Mesodermal cell (in vitro differentiated cells): ENCODE data around the gene SOWAHA.

ENCODE experiments used
- H3K27ac ChIP-seq: 2 replicates; pipeline ENCODE4 v1.7.0; 2013; ENCODE audit warnings: mild to moderate bottlenecking, low read depth, low read length, moderate library complexity; ENCODE audit not compliant: severe bottlenecking
- H3K36me3 ChIP-seq: 2 replicates; pipeline ENCODE4 v1.7.1; 2013; ENCODE audit warnings: mild to moderate bottlenecking, low read length, moderate library complexity; ENCODE audit not compliant: control insufficient read depth, insufficient read depth
- H3K4me1 ChIP-seq: one replicate; pipeline ENCODE4 v1.7.1; 2013; ENCODE audit warnings: mild to moderate bottlenecking, low read length; ENCODE audit not compliant: insufficient read depth, control insufficient read depth, poor library complexity, severe bottlenecking
- H3K4me3 ChIP-seq: 2 replicates; pipeline ENCODE4 v1.7.0; 2013; ENCODE audit warnings: low read length, control low read depth, mild to moderate bottlenecking; ENCODE audit not compliant: insufficient read depth, poor library complexity, severe bottlenecking; ENCODE audit errors: extremely low read depth
- H3K9me3 ChIP-seq: 2 replicates; pipeline ENCODE4 v1.7.1; 2013; ENCODE audit warnings: mild to moderate bottlenecking, low read length, moderate library complexity; ENCODE audit not compliant: control insufficient read depth
- WGBS, 2 experiments: methylation state at CpG; one replicate each; pipeline ENCODE4 v1.1.5; 2013; ENCODE audit warnings: missing lambda C conversion rate in 2 of 2; ENCODE audit not compliant: insufficient coverage in 2 of 2; 5-methylcytosine and 5-hydroxymethylcytosine counted together

The SOWAHA gene

DNA sequence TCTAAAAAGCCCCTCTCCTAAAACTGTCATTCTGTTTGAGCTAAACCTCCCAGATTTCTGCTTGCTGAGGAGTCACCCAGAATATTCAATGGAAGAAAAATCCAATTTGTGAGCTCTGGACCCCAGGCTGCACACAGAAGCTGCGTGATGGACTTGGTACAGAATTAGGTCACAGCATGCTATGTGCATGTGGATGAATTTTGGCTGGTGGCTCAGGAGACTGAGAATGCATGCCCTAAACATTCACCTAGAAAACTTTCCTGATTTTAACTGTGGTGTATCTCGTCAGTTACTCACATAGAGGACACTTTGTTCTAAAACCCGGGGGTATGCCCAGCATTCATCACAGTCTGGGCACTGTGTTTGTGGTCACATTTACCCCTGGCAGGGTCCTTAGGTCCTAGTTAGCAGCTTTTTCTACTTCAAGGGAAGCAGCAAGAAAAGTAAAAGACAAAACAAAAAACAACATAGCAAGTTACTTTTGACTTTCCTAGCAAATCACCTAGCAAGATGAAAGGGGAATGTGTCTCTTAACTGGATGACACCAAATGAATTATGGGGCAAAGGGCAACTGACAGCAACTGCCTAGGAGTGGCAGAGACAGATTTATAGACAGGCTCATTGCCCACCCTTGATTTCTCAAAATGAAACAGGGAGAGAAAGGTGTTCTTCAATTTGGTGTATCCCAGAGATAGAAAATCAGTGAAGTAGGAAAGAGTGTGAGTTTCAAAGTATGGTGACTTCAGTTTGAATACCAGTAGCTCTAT is 25.6 kb downstream of the SOWAHA start:
- no peak overlapping the region for H3K27ac ChIP-seq
- WGBS, 2 experiments, result 88 to 98% methylated on average over 2 to 3 of the region's 3 CpGs
- H3K36me3 ChIP-seq, result no peaks in the 10 kb centered on the region
- no peaks in the 10 kb centered on the region for H3K9me3 ChIP-seq
- no peak overlapping the region for H3K4me3 ChIP-seq
- H3K4me1 ChIP-seq, result peaks cover 4% of the 10 kb centered on the region

DNA sequence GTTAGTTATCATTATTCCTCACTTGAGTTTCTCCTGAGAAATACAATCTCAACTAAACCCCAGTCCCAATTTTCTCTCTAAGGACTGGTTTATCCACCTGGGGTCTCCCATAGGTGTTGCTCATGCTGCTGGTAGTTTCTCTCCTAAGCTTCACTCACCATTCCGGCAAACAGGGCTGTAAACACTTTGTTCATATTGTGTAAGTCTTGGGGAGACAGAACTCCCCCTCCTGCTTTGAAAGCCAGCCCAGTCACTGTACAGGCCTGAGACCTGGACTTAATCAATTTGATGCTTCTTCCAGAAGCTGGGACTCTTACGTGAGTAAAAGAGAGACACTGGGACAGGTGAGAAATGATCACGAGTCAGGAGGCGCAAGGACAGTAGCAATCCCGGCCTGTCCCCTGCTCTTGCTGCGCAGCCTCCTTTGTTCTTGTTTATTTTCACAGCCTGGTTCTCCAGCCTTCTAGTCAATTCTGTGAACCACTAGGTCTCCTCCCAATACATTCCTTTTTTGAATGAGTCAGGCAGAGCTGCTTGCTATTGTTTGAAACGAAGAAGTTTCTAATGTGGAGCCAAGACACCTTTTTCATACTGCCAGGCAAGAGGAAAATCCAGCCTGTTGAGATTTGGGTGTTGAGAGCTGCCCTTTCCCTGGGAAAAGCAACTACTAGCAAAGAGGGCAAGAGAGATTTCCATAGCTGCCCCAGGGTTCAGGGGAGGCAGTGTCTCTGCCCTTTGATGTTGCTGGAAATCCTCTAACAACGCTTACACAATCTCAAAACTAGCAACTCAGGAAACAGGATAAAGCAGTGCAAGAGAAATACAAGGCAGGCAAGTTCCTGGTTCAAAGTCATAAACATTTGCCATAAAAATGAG is 26.6 kb downstream of the SOWAHA start:
- no peak overlapping the region for H3K4me3 ChIP-seq
- no peaks in the 10 kb centered on the region for H3K9me3 ChIP-seq
- 86 to 87% methylated on average over 5 to 6 of the region's 8 CpGs for WGBS, 2 experiments
- H3K27ac ChIP-seq, result peak overlapping the region; percentile 75
- H3K36me3 ChIP-seq, result no peaks in the 10 kb centered on the region
- H3K4me1 ChIP-seq, result peaks cover 4% of the 10 kb centered on the region

DNA sequence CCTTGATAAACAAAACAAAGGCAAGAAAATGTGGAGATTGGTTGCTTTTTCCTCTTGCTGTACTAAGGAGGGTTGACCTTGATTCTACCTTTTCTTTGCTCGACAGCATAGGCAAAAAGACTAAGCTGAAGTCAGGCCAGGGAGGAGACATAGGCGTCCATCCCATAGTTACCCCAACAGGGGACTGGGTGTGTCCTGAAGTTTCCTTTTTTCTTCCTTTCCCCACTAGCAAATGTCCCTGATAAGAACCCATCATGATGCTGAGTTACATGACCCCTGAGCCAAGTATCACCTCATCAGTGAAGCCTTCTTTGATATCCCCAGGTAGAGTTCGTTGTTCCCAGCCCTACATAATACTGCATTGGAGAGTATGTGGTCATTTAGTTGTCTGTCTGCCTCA is 27.2 kb downstream of the SOWAHA start:
- 76 to 92% methylated on average over 2 of the region's 3 CpGs for WGBS, 2 experiments

DNA sequence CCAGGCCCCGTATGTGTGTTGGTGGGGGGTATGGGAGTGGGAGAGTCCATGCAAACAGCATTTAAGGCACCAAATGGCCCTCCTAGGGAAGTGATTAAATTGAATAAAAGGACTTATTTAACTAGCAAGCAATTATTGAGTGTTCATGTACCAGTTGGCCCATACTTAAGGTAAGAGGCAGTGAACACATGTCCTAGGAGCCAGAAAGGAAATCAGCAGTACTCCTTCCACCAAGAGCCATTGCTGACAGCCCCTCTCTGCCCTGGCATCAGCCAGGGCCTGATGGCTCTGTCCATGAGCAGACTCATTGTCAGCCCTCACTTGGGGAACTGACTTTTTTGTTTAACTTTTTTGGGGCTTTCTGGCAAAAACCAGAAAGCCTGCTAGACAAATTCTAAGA is 27.8 kb downstream of the SOWAHA start:
- no peaks in the 10 kb centered on the region for H3K9me3 ChIP-seq
- peaks cover 4% of the 10 kb centered on the region for H3K4me1 ChIP-seq
- H3K27ac ChIP-seq, result no peak overlapping the region
- no peak overlapping the region for H3K4me3 ChIP-seq
- no peaks in the 10 kb centered on the region for H3K36me3 ChIP-seq
- 75% methylated on average over 1 of the region's 1 CpG; no CpG with 5 or more reads in 1 of the 2 experiments for WGBS, 2 experiments

More for the DNA sequence above, 27.2 kb downstream of the SOWAHA start:
- Histone ChIP-seq H3K4me1 (peaks cover 4% of the 10 kb centered on the region), H3K36me3 (no peaks in the 10 kb centered on the region), H3K27ac (peak overlapping the region; percentile 75), H3K4me3 (no peak overlapping the region), H3K9me3 (no peaks in the 10 kb centered on the region)

DNA sequence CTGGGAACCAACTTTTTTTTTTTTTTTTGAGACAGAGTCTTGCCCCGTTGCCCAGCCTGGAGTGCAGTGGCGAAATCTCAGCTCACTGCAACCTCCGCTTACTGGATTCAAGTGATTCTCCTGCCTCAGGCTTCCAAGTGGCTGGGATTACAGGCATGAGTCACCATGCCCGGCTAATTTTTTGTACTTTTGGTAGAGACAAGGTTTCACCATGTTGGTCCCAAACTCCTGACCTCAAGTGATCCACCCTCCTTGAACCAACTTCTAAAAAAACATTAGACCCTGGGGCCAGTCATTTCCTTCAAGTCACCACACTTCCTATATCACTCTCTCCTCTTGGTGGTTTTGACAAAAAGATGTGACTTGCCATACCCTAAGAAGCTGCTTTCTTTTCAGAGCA is 28.2 kb downstream of the SOWAHA start:
- H3K9me3 ChIP-seq, result no peaks in the 10 kb centered on the region
- no peak overlapping the region for H3K27ac ChIP-seq
- H3K36me3 ChIP-seq, result no peaks in the 10 kb centered on the region
- WGBS, 2 experiments, result 88 to 93% methylated on average over 4 of the region's 4 CpGs
- H3K4me1 ChIP-seq, result peaks cover 4% of the 10 kb centered on the region
- H3K4me3 ChIP-seq, result no peak overlapping the region

DNA sequence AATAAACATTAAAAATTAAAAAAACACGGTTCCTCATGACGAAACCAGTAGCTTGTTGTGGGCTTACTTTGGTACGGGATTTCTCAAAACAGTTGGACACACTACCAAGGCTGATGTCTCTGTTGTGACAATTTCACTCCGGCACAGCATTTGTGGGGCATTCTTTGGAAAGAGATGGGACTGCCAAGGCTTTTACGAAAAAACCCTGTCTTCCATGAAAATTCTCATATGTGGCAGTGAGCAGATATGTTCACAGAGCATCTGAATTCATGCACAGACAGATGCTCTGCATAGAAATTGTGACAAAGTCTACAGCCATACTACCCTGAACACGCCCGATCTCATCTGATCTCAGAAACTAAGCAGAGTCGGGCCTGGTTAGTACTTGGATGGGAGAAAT is 35.2 kb downstream of the SOWAHA start:
- no peak overlapping the region for H3K27ac ChIP-seq
- no peaks in the 10 kb centered on the region for H3K9me3 ChIP-seq
- 85 to 98% methylated on average over 2 to 7 of the region's 8 CpGs for WGBS, 2 experiments
- no peaks in the 10 kb centered on the region for H3K4me1 ChIP-seq
- no peak overlapping the region for H3K4me3 ChIP-seq
- no peaks in the 10 kb centered on the region for H3K36me3 ChIP-seq

DNA sequence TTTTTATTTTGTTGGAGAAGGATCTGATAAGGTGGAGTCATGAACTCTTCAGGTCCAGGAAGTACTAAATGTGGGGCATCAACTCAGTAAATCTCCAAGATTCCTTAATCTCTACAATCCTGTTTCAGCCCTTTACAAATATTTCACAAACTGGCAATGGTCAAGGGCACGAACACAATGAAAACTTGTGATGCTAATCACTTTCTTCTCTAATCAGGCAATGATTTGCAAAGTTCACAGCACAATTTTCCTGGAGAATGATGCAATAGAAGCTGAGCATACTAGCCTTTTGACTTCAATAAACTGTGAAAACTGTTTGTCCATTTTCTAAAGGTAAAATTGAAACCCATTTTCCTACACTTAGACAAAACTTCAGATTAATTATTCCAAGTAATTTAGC is 36.2 kb downstream of the SOWAHA start:
- WGBS, 2 experiments, result 67% methylated on average over 1 of the region's 1 CpG; no CpG with 5 or more reads in 1 of the 2 experiments
- Histone ChIP-seq H3K27ac (no peak overlapping the region), H3K4me3 (no peak overlapping the region), H3K4me1 (no peaks in the 10 kb centered on the region), H3K36me3 (no peaks in the 10 kb centered on the region), H3K9me3 (no peaks in the 10 kb centered on the region)

DNA sequence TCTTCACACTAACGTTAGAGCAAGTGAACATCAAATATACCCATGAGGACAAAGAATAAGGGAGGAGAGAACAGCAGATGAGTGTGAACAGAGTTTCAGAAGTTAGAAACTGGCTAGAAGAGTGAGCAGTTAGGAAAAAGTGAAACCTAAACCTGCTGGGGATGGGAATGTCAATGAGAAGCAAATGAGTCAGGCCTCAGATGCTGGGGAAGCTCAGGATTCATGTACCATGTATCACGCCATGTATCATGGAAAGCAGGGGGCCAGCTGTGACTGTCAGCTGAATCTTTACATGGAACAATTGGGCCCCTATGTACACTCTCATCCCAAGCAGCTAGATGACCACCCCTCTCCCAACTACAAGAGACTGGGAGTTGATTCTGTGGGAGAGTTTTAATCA is 37.0 kb downstream of the SOWAHA start:
- Histone ChIP-seq H3K4me3 (no peak overlapping the region), H3K27ac (no peak overlapping the region), H3K9me3 (no peaks in the 10 kb centered on the region), H3K4me1 (no peaks in the 10 kb centered on the region), H3K36me3 (no peaks in the 10 kb centered on the region)
- 82 to 100% methylated on average over 1 of the region's 2 CpGs for WGBS, 2 experiments

DNA sequence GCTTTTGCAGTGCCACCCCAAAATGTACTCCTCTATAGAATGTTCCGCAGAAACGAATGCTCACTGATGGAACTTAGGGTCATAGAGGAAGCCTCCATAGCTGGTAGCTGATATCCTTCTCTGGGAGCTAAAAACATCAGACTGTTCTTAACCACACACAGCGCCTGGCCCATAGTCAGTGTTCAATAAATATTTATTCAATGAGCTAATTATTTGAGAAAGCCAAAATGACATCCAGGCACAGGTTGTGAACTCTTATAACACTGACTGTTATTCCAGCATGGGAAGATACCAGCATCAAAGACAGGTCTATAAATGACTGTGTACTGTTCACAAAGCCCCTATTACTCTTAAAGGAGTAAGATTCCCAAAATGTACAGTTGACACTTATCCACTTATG is 40.2 kb downstream of the SOWAHA start:
- 93 to 94% methylated on average over 2 of the region's 3 CpGs for WGBS, 2 experiments
- Histone ChIP-seq H3K36me3 (no peaks in the 10 kb centered on the region), H3K4me1 (no peaks in the 10 kb centered on the region), H3K9me3 (no peaks in the 10 kb centered on the region), H3K4me3 (no peak overlapping the region), H3K27ac (no peak overlapping the region)

DNA sequence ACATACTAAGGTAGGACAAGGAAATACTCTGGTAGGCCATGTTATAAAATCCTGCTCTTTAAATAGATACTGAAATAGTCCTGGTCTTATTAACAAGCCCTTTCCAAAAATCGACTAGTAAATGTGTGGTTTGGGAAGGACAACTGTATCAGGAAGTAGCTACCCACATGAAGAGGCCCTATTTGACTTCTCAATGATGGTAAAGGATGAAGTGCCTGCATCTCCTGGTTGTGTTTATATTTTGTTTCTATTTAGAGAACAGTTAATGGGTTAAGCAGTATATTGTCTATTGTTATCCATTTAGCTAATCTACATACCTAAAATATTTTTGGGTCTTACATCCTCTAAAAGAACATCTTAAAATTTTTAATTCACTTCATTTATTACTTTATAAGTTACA is 40.7 kb downstream of the SOWAHA start:
- Histone ChIP-seq H3K4me3 (no peak overlapping the region), H3K4me1 (no peaks in the 10 kb centered on the region), H3K27ac (no peak overlapping the region), H3K9me3 (no peaks in the 10 kb centered on the region), H3K36me3 (no peaks in the 10 kb centered on the region)
- WGBS, 2 experiments, result no CpG with 5 or more reads among the region's 1 CpG

DNA sequence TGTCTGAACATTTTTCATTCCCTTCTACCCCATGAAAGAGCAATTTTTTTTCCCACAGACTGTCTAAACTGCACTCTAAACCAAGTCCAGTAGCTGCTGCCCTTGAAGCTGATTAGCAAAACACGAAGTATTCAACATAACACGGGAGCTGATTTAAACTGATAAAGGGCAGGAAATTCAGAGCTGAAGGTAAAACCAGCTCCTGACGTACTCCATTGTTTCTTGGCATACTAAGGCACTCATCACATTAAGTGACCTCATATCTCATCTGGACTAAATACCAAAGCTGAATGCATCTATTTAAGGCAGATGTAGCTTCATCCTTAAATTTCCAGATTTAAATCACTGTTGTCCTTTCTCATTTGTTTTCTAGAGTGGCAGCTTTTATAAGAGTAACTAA is 41.2 kb downstream of the SOWAHA start:
- Histone ChIP-seq H3K4me1 (no peaks in the 10 kb centered on the region), H3K9me3 (no peaks in the 10 kb centered on the region)
- 34 to 46% methylated on average over 2 to 3 of the region's 3 CpGs for WGBS, 2 experiments

More for the DNA sequence above, 41.2 kb downstream of the SOWAHA start:
- Histone ChIP-seq H3K36me3 (no peaks in the 10 kb centered on the region), H3K4me3 (no peak overlapping the region), H3K27ac (no peak overlapping the region)
